Mucosa of descending colon (tissue), 3 donors: ENCODE measurements around the gene SPG11. TPM values are rescaled to one million over a fixed set of nuclear protein-coding genes. Genes with fewer than 3 reads are reported as not detected.

ENCODE experiments used
- ATAC-seq: fragments of 200-7000 bp; cut with Tn5 transposase; one replicate; pipeline ENCODE4 v1.9.1; 2020; ENCODE audit warnings: mild to moderate bottlenecking, moderate library complexity
- DNase-seq, 3 donors: peaks; one replicate each; pipeline ENCODE4 v3.0.0-alpha.2; 2020
- H3K36me3 ChIP-seq: fragments of 200-600 bp; one replicate; pipeline ENCODE4 v1.8.0; 2021; ENCODE audit warnings: low read depth, mild to moderate bottlenecking
- H3K4me1 ChIP-seq: fragments of 200-600 bp; one replicate; pipeline ENCODE4 v1.8.0; 2021; ENCODE audit warnings: low read depth, mild to moderate bottlenecking
- H3K4me3 ChIP-seq: fragments of 200-600 bp; one replicate; pipeline ENCODE4 v1.8.0; 2021; ENCODE audit warnings: mild to moderate bottlenecking
- H3K9me3 ChIP-seq: fragments of 200-600 bp; one replicate; pipeline ENCODE4 v1.8.0; 2021; ENCODE audit warnings: mild to moderate bottlenecking
- intact Hi-C, 2 donors: fragments of 100-400 bp; cut with DNase I in 1 of 2; cut with micrococcal nuclease in 1 of 2; formaldehyde crosslinking; loops; one replicate each; pipeline versions ENCODE4 v1.11.0 to v1.11.1; 2022; cut with DNase I, micrococcal nuclease
- total RNA-seq, 3 donors: library from RNA; stranded (reverse); fragmentation: NEBNext Ultra II Directional in 2 of 3; extraction: Animal tissue kit (Norgen Biotek cat#: 25700) in 2 of 3; gene quantifications; one replicate each; pipeline versions ENCODE4 v1.2.1 to v1.2.4, GENCODE V29; 2021 to 2023
- TF ChIP-seq, protein P1 (sequence below): fragments of 200-600 bp; IDR thresholded peaks from one replicate; pipeline ENCODE4 v1.8.0; 2022; ENCODE audit warnings: antibody characterized with exemption, mild to moderate bottlenecking
- donor health status: DM: no; HTN: no; CAD: no; lungs with moderate emphysema.
- donor health status: DM: no; HTN: no; CAD: no.
- donor health status: DM: no; HTN: yes; CAD: no.

The SPG11 gene
- total RNA-seq, 3 donors from 2014 or later: 89.9 to 135 (median 90.6) TPM

DNA sequence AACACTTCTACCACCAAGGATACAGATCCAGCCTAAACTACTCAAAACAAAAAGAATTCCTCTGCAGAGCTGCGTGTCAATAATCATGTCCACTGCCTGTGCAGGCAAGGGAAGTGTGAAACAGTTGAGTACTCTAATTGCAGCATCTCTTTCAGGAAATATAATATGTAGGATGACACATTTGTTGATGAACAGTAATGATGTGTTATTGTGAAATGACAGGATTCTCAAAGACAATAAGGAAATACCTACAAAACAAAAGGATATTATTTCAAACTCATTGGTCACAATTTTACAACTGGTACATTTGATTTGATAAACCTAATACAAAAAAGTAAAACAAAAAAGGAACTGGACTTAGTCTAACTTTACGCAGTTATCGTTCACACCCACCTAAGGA is 4.4 kb downstream of the SPG11 start:
- DNase-seq: no peak
- Histone ChIP-seq H3K4me3 (no peak overlapping the region), H3K36me3 (no peaks in the 10 kb centered on the region), H3K4me1 (peaks cover 12% of the 10 kb centered on the region), H3K9me3 (no peaks in the 10 kb centered on the region)
- TF ChIP-seq, protein P1, sequence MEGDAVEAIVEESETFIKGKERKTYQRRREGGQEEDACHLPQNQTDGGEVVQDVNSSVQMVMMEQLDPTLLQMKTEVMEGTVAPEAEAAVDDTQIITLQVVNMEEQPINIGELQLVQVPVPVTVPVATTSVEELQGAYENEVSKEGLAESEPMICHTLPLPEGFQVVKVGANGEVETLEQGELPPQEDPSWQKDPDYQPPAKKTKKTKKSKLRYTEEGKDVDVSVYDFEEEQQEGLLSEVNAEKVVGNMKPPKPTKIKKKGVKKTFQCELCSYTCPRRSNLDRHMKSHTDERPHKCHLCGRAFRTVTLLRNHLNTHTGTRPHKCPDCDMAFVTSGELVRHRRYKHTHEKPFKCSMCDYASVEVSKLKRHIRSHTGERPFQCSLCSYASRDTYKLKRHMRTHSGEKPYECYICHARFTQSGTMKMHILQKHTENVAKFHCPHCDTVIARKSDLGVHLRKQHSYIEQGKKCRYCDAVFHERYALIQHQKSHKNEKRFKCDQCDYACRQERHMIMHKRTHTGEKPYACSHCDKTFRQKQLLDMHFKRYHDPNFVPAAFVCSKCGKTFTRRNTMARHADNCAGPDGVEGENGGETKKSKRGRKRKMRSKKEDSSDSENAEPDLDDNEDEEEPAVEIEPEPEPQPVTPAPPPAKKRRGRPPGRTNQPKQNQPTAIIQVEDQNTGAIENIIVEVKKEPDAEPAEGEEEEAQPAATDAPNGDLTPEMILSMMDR: no peak
- ATAC-seq: no peak
- intact Hi-C loops: no loop called here

DNA sequence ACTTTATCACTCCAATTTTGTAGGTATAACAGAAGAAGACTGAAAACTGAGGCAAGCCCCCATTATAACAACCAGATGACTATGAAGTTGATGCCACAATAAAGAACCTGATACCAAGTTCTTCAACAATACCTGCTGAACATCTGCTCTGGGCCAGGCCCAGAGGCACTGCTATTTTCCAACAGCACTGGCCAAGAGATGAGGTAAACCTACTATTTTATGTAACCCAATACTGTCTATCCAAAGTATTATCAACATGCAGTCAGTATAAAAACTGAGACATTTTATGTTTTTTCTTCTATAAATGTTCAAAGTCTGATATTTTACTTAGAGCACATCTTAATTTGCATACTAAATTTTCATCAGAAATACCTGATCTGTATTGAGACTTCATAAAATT is 6.1 kb downstream of the SPG11 start:
- peaks cover 5% of the 10 kb centered on the region for H3K36me3 ChIP-seq
- intact Hi-C loops: no loop called here
- ATAC-seq (no peak), DNase-seq (no peak)
- TF ChIP-seq, protein P1: no peak
- no peaks in the 10 kb centered on the region for H3K9me3 ChIP-seq
- H3K4me3 ChIP-seq: no peak overlapping the region
- H3K4me1 ChIP-seq: peaks cover 6% of the 10 kb centered on the region

DNA sequence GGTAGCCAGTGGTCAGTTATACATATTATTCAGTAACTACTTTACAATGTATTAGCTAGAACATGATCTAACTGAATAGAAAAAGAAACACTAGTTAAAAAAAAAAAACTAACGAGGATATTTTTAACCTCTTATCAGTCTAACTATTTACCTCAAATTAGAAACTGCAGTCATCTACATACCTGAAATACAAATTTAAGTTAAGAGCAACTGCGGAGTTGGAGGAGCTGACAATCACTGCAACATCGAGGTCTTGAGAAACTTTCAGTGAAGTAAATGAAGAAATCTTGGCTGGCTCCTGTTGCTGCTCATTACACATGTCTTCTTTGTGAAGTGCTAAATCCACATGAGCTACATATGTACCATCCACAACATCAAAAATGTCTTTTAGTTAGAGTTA is 6.5 kb downstream of the SPG11 start:
- no peak for DNase-seq
- Histone ChIP-seq H3K4me3 (no peak overlapping the region), H3K36me3 (peaks cover 5% of the 10 kb centered on the region), H3K4me1 (peaks cover 2% of the 10 kb centered on the region), H3K9me3 (no peaks in the 10 kb centered on the region)
- intact Hi-C loops: no loop called here
- ATAC-seq: no peak
- TF ChIP-seq, protein P1: no peak

DNA sequence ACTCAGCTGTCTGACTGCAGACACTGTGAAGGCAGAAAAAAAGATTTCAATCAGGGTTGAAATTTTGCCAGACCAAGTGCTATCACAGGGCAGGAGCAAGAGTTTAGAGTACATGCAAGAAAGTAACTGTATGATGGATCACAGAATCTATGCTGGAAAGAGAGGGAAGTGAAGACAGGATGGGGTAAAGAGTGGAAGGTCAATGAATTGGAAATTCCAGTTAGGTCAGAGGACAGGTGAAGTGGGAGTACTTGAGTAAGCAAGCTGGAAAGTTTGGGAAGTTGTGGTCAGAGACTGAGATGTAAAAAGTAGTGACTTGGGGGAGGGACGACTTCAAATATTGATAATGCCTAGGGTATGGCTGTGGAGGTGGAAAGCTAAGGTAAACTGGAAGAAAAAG is 7.2 kb downstream of the SPG11 start:
- H3K4me1 ChIP-seq: no peaks in the 10 kb centered on the region
- TF ChIP-seq, protein P1: no peak
- peaks cover 5% of the 10 kb centered on the region for H3K36me3 ChIP-seq
- H3K9me3 ChIP-seq: no peaks in the 10 kb centered on the region
- intact Hi-C loops: no loop called here
- no peak for ATAC-seq
- no peak for DNase-seq
- no peak overlapping the region for H3K4me3 ChIP-seq

DNA sequence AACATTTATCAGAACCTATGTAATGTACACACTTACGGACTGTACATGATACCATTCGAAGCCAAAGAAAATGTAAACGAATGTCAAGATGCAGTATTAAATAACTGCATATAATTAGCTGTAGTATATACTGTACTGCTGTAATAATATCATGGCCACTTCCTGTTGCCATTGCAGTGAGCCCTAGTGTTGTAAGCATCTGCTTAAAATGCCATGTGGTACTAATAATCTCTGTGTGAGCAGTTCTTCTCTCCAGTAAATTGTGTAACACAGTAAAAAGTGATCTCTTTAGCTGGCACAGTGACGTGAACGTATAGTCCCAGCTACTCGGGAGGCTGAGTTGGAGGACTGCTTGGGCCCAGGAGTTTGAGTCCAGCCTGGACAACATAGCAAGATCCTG is 8.6 kb downstream of the SPG11 start:
- ATAC-seq (no peak), DNase-seq (no peak)
- no peaks in the 10 kb centered on the region for H3K4me1 ChIP-seq
- peaks cover 5% of the 10 kb centered on the region for H3K36me3 ChIP-seq
- intact Hi-C loops: no loop called here
- no peaks in the 10 kb centered on the region for H3K9me3 ChIP-seq
- TF ChIP-seq, protein P1: no peak
- H3K4me3 ChIP-seq: no peak overlapping the region

DNA sequence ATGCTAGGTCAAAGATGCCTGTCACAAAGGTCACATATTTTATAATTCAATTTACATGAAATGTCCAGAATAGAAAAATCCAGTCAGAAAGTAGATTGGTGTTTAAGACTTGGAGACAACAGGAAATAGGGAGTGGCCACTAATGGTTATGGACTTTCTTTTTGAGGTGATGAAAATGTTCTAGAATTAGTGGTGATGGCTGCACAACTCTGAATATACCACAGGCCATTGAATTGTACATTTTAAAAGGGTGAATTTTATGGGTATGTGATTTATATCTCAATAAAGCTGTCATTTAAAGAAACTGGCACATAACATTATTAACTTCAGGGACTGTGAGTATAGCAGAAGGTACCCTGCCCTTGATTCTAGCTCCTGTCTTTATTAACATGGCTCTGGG is 15.8 kb downstream of the SPG11 start:
- Histone ChIP-seq H3K9me3 (no peaks in the 10 kb centered on the region), H3K36me3 (no peaks in the 10 kb centered on the region), H3K4me3 (no peak overlapping the region), H3K4me1 (no peaks in the 10 kb centered on the region)
- TF ChIP-seq, protein P1: no peak
- ATAC-seq (no peak), DNase-seq (no peak)
- intact Hi-C loops: no loop called here
